H9 (cell line): ENCODE results near the gene STIM2. TPM values are rescaled to one million over a fixed set of nuclear protein-coding genes. Genes with fewer than 3 reads are reported as not detected.

Experiments used
- DNase-seq: peaks from one replicate; pipeline ENCODE4 v3.0.0-alpha.2; 2017
- H2AFZ ChIP-seq: one replicate; pipeline ENCODE4 v1.6.1; 2013; ENCODE audit warnings: mild to moderate bottlenecking, low read length, control low read depth, moderate library complexity
- H2AK5ac ChIP-seq: 2 replicates; pipeline ENCODE4 v1.6.1; 2013; ENCODE audit warnings: low read length, control low read depth, mixed read lengths; ENCODE audit not compliant: insufficient read length
- H2BK120ac ChIP-seq: one replicate; pipeline ENCODE4 v1.6.1; 2013; ENCODE audit warnings: low read depth, mild to moderate bottlenecking, low read length, control low read depth, inconsistent platforms; ENCODE audit not compliant: poor library complexity, severe bottlenecking
- H2BK12ac ChIP-seq: 2 replicates; pipeline ENCODE4 v1.6.1; 2013; ENCODE audit warnings: low read length, control low read depth, mixed read lengths, low read depth; ENCODE audit not compliant: insufficient read length
- H2BK15ac ChIP-seq: 2 replicates; pipeline ENCODE4 v1.6.1; 2013; ENCODE audit warnings: low read depth, low read length, control low read depth
- H2BK20ac ChIP-seq: one replicate; pipeline ENCODE4 v1.6.1; 2013; ENCODE audit warnings: low read depth, mild to moderate bottlenecking, low read length, control low read depth, inconsistent platforms; ENCODE audit not compliant: poor library complexity, severe bottlenecking
- H2BK5ac ChIP-seq: 2 replicates; pipeline ENCODE4 v1.6.1; 2013; ENCODE audit warnings: low read length, control low read depth, mixed read lengths; ENCODE audit not compliant: insufficient read length
- H3K14ac ChIP-seq: 2 replicates; pipeline ENCODE4 v1.6.1; 2013; ENCODE audit warnings: low read length, control low read depth; ENCODE audit not compliant: insufficient read depth
- H3K18ac ChIP-seq: 2 replicates; pipeline ENCODE4 v1.6.1; 2013; ENCODE audit warnings: low read depth, mild to moderate bottlenecking, mixed read lengths, low read length, control low read depth; ENCODE audit not compliant: insufficient read length
- H3K23ac ChIP-seq: 2 replicates; pipeline ENCODE4 v1.6.1; 2013; ENCODE audit warnings: low read length, control low read depth, mixed read lengths, low read depth; ENCODE audit not compliant: insufficient read length
- H3K23me2 ChIP-seq: 2 replicates; pipeline ENCODE4 v1.6.1; 2013; ENCODE audit warnings: low read depth, mild to moderate bottlenecking, mixed read lengths, low read length, control low read depth; ENCODE audit not compliant: insufficient read length, poor library complexity, severe bottlenecking
- H3K27ac ChIP-seq: 2 replicates; pipeline ENCODE4 v1.5.1; 2013; ENCODE audit warnings: low read length, control low read depth, mixed read lengths, low read depth; ENCODE audit not compliant: insufficient read length
- H3K27me3 ChIP-seq: 2 replicates; pipeline ENCODE4 v1.6.1; 2013; ENCODE audit warnings: low read length, control low read depth, inconsistent platforms; ENCODE audit not compliant: insufficient read depth
- H3K4ac ChIP-seq: 2 replicates; pipeline ENCODE4 v1.6.1; 2013; ENCODE audit warnings: low read depth, mild to moderate bottlenecking, control low read depth, inconsistent platforms, low read length, moderate library complexity
- H3K4me1 ChIP-seq: 2 replicates; pipeline ENCODE4 v1.6.1; 2013; ENCODE audit warnings: low read length, control low read depth, inconsistent platforms; ENCODE audit not compliant: insufficient read depth
- H3K4me2 ChIP-seq: 2 replicates; pipeline ENCODE4 v1.6.1; 2013; ENCODE audit warnings: low read length, control low read depth, mixed read lengths; ENCODE audit not compliant: insufficient read length, insufficient read depth
- H3K56ac ChIP-seq: 2 replicates; pipeline ENCODE4 v1.6.1; 2013; ENCODE audit warnings: low read depth, mild to moderate bottlenecking, mixed read lengths, low read length, control low read depth; ENCODE audit not compliant: insufficient read length
- H3K79me1 ChIP-seq: 2 replicates; pipeline ENCODE4 v1.6.1; 2013; ENCODE audit warnings: low read depth, mild to moderate bottlenecking, moderate library complexity, low read length, control low read depth, inconsistent platforms; ENCODE audit not compliant: insufficient read depth, poor library complexity, severe bottlenecking
- H3K79me2 ChIP-seq: 2 replicates; pipeline ENCODE4 v1.6.1; 2013; ENCODE audit warnings: low read length, control low read depth, inconsistent platforms; ENCODE audit not compliant: insufficient read depth
- H3K9ac ChIP-seq: 2 replicates; pipeline ENCODE4 v1.6.1; 2013; ENCODE audit warnings: low read length, control low read depth, mixed read lengths; ENCODE audit not compliant: insufficient read length; ENCODE audit errors: extremely low read depth
- H3K9me3 ChIP-seq: one replicate; pipeline ENCODE4 v1.6.1; 2013; ENCODE audit warnings: low read depth, low read length, inconsistent platforms; ENCODE audit not compliant: control insufficient read depth
- H3T11ph ChIP-seq: one replicate; pipeline ENCODE4 v1.6.1; 2013; ENCODE audit warnings: mild to moderate bottlenecking, low read length, control low read depth, inconsistent platforms
- H4K20me1 ChIP-seq: one replicate; pipeline ENCODE4 v1.6.1; 2013; ENCODE audit not compliant: control insufficient read depth, insufficient read length, insufficient read depth
- H4K5ac ChIP-seq: 2 replicates; pipeline ENCODE4 v1.6.1; 2013; ENCODE audit warnings: low read depth, mild to moderate bottlenecking, mixed read lengths, low read length, control low read depth; ENCODE audit not compliant: insufficient read length
- H4K8ac ChIP-seq: replicated peaks from 2 replicates; pipeline ENCODE4 v1.6.1; 2013; ENCODE audit warnings: low read length, control low read depth, mixed read lengths, low read depth; ENCODE audit not compliant: insufficient read length
- H4K91ac ChIP-seq: 2 replicates; pipeline ENCODE4 v1.6.1; 2013; ENCODE audit warnings: low read depth, mild to moderate bottlenecking, moderate library complexity, mixed read lengths, low read length, control low read depth; ENCODE audit not compliant: insufficient read length
- H3K27ac Mint-ChIP-seq, 3 experiments: 2 replicates in 2 of 3; 3 replicates in 1 of 3; pipeline ENCODE4 v1.8.0; 2020 to 2021; ENCODE audit warnings: mixed read lengths in 3 of 3, mild to moderate bottlenecking in 1 of 3, moderate library complexity in 1 of 3
- H3K27me3 Mint-ChIP-seq: 2 replicates; pipeline ENCODE4 v1.8.0; 2021; ENCODE audit warnings: low read depth, mild to moderate bottlenecking, moderate library complexity, mixed read lengths
- H3K36me3 Mint-ChIP-seq, 3 experiments: 2 replicates in 2 of 3; 3 replicates in 1 of 3; pipeline ENCODE4 v1.8.0; 2020 to 2021; ENCODE audit warnings: low read depth in 3 of 3, mixed read lengths in 3 of 3; ENCODE audit not compliant: insufficient read depth in 1 of 3
- H3K4me1 Mint-ChIP-seq, 2 experiments: 2 replicates each; pipeline ENCODE4 v1.8.0; 2020; ENCODE audit warnings: mixed read lengths in 2 of 2
- H3K4me3 Mint-ChIP-seq, 2 experiments: 2 replicates in 1 of 2; 3 replicates in 1 of 2; pipeline ENCODE4 v1.8.0; 2020 to 2021; ENCODE audit warnings: mild to moderate bottlenecking in 2 of 2, mixed read lengths in 2 of 2, moderate library complexity in 1 of 2
- H3K9me3 Mint-ChIP-seq, 2 experiments: 2 replicates in 1 of 2; 3 replicates in 1 of 2; pipeline ENCODE4 v1.8.0; 2020; ENCODE audit warnings: mild to moderate bottlenecking in 2 of 2, mixed read lengths in 2 of 2, moderate library complexity in 1 of 2
- CTCF ChIP-seq: fragments of 200-600 bp; sonication (generic); conservative IDR thresholded peaks from 3 replicates; pipeline ENCODE4 v1.8.0; 2021; ENCODE audit warnings: antibody characterized with exemption, mild to moderate bottlenecking
- WGBS: extraction: QIAGEN DNeasy Blood & Tissue Kit; methylation state at CpG from one replicate; pipeline ENCODE4 v1.1.7; 2013; ENCODE audit warnings: missing lambda C conversion rate, low lambda C conversion rate, mixed read lengths; ENCODE audit not compliant: insufficient read length; ENCODE audit errors: extremely low coverage; 5-methylcytosine and 5-hydroxymethylcytosine counted together
- total RNA-seq: library from RNA; stranded (reverse); gene quantifications from 2 replicates; pipeline ENCODE4 v1.2.1, GENCODE V29; 2021

STIM2 gene
- total RNA-seq, 1 experiment from 2014 or later, result 26.2 TPM

GRCh38 chr4:26821677-26822503, 38.8 kb upstream of the STIM2 start:
- H3K23me2 ChIP-seq, result no peaks in the 10 kb centered on the region
- no peak overlapping the region for H2BK5ac ChIP-seq
- H4K8ac ChIP-seq, result no peak overlapping the region
- no peak overlapping the region for H3K4me2 ChIP-seq
- H3T11ph ChIP-seq, result no peak overlapping the region
- H3K18ac ChIP-seq, result no peak overlapping the region
- no peak overlapping the region for H3K27ac ChIP-seq
- no peak overlapping the region for H3K23ac ChIP-seq
- H3K79me2 ChIP-seq, result no peaks in the 10 kb centered on the region
- no peak overlapping the region for H2BK120ac ChIP-seq
- H3K79me1 ChIP-seq, result no peaks in the 10 kb centered on the region
- peaks cover 11% of the 10 kb centered on the region; the same call in 1 of the 2 replicates for H3K4me1 ChIP-seq
- Mint-ChIP-seq H3K4me1 (peaks cover 20 to 30% of the 10 kb centered on the region in 2 experiments), H3K4me3 (no peak overlapping the region), H3K36me3 (peaks cover 7 to 12% (median 10%) of the 10 kb centered on the region in 3 experiments), H3K27ac (no peak overlapping the region), H3K9me3 (peaks cover 12 to 16% of the 10 kb centered on the region in 2 experiments), H3K27me3 (peaks cover 17% of the 10 kb centered on the region)
- no peak overlapping the region for H3K14ac ChIP-seq
- no peaks in the 10 kb centered on the region for H3K27me3 ChIP-seq
- H2BK12ac ChIP-seq, result no peak overlapping the region
- H3K9ac ChIP-seq, result no peak overlapping the region
- H4K20me1 ChIP-seq, result no peaks in the 10 kb centered on the region
- no peak overlapping the region for H3K56ac ChIP-seq
- H3K4ac ChIP-seq, result no peak overlapping the region
- no peak for TF ChIP-seq CTCF
- no peak overlapping the region for H4K5ac ChIP-seq
- H2AFZ ChIP-seq, result no peak overlapping the region
- H2BK20ac ChIP-seq, result no peak overlapping the region
- no peak for DNase-seq
- no CpG with 5 or more reads among the region's 11 CpGs for WGBS
- H3K9me3 ChIP-seq, result no peaks in the 10 kb centered on the region
- no peak overlapping the region for H2BK15ac ChIP-seq
- no peak overlapping the region for H2AK5ac ChIP-seq
- H4K91ac ChIP-seq, result no peak overlapping the region
